Astrocyte of the hippocampus (primary cell): ENCODE results near the gene DDX49.
"Not testable (repeated sequence)": the region's sequence is repeated elsewhere in the genome, so short reads cannot be mapped to it uniquely, and the experiment has no call there.

Experiments
- DNase-seq: peaks from one replicate; pipeline ENCODE4 v3.0.0; 2011; ENCODE audit warnings: low read depth, low spot score

Gene DDX49

DNA sequence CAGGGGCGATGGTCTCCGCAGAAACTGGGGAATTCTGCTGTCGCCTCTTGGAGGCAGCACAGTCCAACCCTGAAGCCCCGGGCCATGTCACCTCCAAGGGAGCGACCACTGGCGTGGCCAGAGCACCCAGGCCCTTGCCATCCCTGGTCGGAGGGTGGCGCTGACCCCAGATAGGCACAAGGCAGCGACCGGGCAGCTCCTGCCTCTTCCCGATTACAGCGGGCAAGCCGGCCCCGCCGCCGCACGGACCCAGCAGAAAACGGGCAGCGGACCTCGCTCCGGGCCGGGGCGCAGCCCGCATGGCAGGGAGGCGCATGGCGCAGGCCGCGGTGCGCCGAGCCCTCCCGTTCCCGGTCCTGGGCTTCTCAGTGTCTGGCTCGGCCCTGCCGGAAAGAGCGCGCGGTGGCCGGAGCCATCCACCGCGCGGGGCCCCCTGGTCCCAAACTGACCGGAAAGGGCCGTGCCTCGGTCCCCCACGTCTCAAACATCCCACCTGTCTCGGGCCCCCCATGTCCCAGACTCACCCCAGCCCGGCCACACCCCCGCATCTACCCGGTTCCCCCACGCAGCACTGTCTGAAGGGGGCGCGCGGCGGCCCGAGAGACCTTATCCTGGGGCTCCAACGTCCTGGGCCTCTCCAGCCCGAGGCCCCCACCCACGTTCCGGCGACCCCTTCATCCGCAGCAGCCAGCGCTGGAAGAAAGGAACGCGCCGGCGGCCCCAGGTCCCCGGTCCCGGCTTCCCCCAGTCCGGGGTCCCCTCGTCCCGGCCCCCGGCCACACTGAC lies 24.3 kb upstream of the DDX49 start:
- peak; percentile 70 for DNase-seq

DNA sequence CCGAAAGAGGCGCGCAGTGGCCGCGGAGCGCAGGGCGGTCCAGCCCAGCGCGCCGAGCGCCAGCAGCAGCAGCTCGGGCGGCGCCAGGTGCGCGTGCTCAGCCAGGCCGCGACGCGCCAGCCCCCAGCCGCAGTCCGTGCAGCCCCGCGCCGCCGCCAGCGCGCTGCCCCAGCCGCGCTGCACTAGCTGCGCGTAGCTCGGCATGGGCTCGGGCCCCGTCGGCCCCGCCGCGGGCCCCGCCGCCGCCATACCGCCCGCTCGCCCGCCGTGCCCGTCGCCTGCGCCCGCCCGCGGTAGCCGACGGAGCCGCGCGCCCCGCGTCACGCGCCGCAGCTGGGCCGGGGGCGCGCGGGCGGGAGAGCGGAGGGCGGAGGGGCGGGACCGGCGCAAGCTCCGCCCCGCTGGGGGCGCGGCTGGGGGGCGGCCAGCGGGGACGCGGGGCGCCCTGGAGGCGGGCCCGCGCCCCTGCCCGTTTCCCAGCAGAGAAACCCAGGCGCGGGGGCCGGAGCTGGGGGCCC lies 23.6 kb upstream of the DDX49 start, which contains the start of gene CERS1:
Gene CERS1 (minus strand): TSS at position 335 of the 518 bp plus-strand sequence. CDS start 86 bp downstream, at position 249.
- peak; percentile 72 for DNase-seq

- DNase-seq: peak; percentile 36
These were observed 23.1 kb upstream of the DDX49 start for GRCh38 chr19:18896421-18896841.

DNA sequence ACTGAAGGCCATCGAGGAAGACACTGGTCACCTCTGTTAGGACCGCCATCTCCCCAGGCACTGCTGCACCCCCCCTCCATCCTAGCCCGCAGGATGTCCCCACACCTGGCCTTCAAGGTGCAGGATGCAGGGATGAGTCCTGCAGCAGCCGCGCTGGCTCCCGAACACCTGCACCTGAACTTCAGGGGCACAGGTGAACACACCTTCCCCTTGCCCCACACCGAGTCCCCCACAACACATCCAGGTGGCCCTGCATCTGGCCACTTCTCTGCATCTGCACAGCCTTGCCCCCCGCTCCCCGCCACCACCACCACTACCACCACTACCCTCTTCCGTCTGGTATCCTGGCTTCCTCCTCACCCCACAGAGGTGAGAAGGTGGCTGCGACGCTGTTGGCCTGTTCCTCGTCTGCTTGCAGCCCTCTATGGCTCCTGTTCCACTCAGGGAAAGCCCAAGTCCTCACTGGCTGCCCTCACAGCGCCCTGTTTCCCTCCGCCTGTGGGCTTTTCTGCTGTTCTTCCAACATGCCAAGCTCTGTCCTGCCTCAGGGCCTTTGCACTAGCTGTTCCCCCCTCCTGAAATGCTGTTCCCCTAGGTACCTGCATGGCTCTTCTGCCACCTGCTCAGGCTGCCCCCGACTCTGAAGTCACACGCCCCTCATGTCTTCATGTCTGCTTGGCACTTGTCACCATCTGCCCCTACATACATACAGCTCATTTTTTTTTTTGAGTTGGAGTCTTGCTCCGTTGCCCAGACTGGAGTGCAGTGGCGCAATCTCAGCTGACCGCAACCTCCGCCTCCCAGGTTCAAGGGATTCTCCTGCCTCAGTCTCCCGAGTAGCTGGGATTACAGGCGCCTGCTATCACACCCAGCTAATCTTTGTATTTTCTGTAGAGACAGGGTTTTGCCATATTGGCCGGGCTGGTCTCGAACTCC lies 22.2 kb upstream of the DDX49 start:
- DNase-seq: no peak

- DNase-seq: peak; percentile 30
These were observed 21.4 kb upstream of the DDX49 start for GRCh38 chr19:18898081-18898606.

GRCh38 chr19:18898607-18899408 lies 20.7 kb upstream of the DDX49 start:
- no peak for DNase-seq

- no peak for DNase-seq
These were observed 19.6 kb upstream of the DDX49 start for GRCh38 chr19:18899624-18900560.

- no peak for DNase-seq
These were observed 18.6 kb upstream of the DDX49 start for GRCh38 chr19:18900700-18901481.

DNA sequence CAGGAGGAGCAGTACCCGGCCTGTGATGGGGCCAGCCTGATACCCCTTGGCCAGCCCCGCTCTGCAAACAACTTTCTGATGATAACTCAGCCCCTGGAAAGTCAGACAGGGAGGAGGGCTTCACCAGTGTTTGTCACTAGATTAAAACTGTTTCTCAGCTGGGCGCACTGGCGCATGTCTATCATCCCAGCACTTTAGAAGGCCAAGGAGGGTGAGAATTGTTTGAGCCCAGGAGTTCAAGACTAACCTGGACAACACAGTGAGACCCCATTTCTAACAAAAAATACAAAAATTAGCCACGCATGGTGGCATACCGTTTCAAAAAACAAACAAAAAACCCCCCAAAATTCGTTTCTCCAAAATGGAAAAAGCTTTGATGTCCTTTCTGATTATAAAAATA lies 18.0 kb upstream of the DDX49 start:
- DNase-seq: no peak

DNA sequence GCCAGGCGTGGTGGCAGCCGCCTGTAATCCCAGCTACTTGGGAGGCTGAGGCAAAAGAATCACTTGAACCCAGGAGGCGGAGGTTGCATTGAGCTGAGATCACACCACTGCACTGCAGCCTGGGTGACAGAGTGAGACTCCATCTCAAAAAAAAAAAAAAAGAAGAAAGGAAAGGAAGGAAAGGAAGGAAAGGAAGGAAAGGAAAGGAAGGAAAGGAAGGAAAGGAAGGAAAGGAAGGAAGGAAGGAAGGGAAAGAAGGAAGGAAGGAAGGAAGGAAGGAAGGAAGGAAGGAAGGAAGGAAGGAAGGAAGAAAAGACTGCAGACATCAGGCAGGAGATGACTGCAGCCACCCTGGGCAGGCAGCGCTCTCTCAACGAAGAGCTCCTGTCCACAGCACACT lies 17.0 kb upstream of the DDX49 start:
- DNase-seq: not testable (repeated sequence)

DNA sequence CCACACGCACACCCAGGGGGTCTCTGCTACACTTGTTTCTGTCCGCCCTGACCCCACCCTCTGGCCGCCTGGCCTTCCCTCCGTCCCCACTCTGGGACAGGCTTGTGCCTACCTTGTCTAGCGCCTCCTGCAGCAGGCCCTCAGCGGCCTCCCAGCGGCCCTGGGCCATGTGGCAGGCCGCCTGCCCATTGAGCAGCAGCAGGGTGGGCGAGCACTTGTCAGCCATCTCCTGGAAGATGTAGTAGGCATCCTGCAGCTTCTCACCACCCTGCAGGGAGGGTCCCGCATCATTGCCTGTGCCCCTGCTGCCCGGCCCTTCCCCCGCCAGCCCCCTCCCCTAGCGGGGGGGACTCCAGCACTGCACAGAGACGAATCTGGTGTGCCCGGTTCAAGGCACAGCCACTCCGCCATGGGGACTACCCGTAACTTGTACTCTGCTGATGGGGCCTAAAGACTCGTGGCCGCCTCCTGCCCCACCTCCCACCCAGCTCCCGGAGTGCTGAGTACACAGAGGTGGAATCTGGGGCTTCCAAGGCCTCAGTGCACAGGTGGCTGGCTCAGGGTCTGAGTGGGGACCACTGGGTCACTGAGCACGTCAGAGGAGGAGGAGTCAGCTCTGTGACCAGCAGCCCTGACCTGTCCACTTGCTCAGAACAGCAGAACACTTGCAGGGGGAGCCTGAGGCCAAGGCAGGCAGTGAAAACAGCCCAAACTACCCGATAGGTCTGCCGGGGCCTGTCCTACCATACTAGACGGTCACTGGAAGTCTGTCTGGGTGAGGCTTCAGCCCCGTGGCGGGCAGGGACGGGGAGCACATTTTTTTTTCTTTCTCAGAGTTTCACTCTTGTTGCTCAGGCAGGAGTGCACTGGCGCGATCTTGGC lies 16.1 kb upstream of the DDX49 start:
- no peak for DNase-seq

DNA sequence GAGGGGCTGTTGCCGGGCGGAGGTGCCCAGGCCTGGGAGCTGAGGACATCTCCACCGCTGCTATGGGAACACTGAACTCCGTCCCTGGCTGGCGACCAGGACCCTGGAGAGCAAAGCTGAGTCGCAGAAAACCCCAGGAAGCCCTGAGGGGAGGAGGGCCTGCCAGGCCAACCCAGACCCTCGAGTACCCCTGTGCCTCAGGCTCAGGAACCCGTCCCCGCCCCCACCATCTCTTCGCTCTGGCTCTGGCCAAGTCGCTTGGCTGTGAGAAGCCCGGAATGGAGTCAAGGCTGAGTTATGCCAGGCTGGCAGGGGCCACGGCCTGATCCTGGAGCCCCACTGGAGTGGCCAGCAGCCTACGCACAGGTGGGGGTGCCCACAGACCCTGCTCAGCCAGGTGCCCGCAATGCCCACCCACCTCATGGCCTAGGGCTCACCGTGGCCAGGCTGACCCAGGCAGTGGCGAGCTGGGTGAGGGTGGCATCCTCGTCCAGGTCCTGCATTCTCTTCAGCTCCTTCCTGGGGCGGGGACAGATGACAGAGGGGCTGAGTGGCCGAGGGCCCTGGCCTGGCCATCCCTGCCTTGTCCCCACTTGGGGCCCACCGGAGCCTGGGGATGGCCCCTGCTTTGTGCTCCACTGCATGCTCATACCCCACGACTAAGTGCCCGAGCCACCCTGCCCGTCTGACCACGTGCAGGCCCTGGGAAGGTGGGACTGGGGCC lies 15.0 kb upstream of the DDX49 start:
- DNase-seq: no peak

DNA sequence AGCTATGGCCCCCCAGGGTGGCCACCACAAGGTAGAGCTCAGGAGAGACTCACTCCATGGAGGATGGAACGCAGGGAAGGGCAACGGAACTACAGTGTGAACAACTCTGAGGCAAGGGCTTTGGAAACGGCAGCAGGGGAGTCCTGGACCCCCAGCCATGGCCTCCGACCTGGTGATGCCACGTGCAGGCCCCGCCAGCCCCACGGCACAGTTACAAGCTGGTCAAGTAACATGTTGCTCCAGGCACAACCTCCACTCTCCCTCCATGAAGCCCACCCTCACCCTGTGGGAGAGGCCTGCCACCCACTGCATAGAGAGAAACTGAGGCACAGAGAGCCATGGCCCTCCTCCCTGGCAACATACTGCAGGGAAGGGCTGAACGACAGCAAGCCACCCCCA lies 14.5 kb upstream of the DDX49 start:
- no peak for DNase-seq

DNA sequence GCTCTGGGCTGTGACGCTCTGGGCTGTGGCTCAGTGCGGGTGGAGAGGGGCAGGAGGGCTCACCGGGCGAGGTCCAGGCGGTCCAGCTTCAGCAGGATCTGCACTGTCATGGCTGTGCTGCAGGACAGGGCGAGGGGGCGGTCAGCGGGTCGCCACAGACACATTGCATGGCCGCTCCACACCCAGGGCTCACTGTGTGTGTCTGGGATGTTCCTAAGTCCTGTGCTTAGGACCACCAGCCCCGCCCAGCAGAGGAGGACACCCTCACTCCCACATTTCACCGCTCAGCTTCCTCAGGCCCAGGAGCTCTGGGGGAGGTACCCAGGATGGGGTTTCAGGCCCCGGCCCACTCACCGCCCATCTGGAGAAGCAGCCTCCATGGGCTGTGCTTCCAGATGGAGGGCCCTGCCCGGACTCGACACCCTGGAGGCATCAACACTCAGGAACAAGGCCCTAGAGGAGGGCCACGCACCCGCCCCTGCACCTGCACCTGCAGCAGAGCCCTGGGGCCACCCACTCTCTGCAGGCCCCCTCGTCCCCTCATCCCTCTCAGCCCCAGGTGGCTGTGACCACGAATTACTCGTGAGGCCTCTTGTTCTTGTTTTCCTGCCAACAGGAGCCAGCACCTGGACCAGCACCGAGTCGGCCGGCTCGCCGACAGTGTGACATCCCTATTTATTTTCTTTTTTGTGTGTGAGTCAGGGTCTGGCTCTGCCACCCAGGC lies 13.8 kb upstream of the DDX49 start:
- no peak for DNase-seq

GRCh38 chr19:18906605-18907519 lies 12.7 kb upstream of the DDX49 start:
- DNase-seq: no peak
